GM12872 (cell line): ENCODE measurements around the gene NRG2.

Experiments
- CTCF ChIP-seq: IDR thresholded peaks from 3 replicates; pipeline ENCODE4 v1.5.1; 2011; ENCODE audit warnings: low read depth, mild to moderate bottlenecking, low read length, moderate library complexity; ENCODE audit not compliant: insufficient read depth

Gene NRG2

GRCh38 chr5:140041492-140042392 is 1.4 kb downstream of the NRG2 start:
- no peak for TF ChIP-seq CTCF

GRCh38 chr5:140041099-140041491 is 2.0 kb downstream of the NRG2 start:
- TF ChIP-seq CTCF, result no peak

- no peak for TF ChIP-seq CTCF
These were observed 2.7 kb downstream of the NRG2 start for GRCh38 chr5:140040358-140040757.

GRCh38 chr5:140039561-140039960 is 3.5 kb downstream of the NRG2 start:
- TF ChIP-seq CTCF, result no peak

- TF ChIP-seq CTCF, result no peak
These were observed 4.6 kb downstream of the NRG2 start for GRCh38 chr5:140038373-140038957.

- TF ChIP-seq CTCF, result no peak
These were observed 6.1 kb downstream of the NRG2 start for GRCh38 chr5:140037012-140037411.

- TF ChIP-seq CTCF, result no peak
These were observed 7.2 kb downstream of the NRG2 start for GRCh38 chr5:140035881-140036280.
